HCT116 (cell line): ENCODE measurements around the gene SETDB1. TPM values are rescaled to one million over a fixed set of nuclear protein-coding genes. Genes with fewer than 3 reads are reported as not detected.

Source experiments
- ATAC-seq: fragments of 200-7000 bp; cut with Tn5 transposase; 2 replicates; pipeline ENCODE4 v1.9.1; 2020; ENCODE audit warnings: mild to moderate bottlenecking, moderate library complexity
- BruUV-seq: library from RNA; stranded (reverse); fragments of 400-500 nt; replicated peaks from 2 replicates; lab custom pipeline; 2021; lab: Mats Ljungman, UMichigan
- CTCF ChIA-PET: fragments of 300-600 bp; sonication (Branson Sonifier 250); formaldehyde crosslinking; loops from one replicate; lab custom pipeline; 2021; ENCODE audit warnings: antibody characterized with exemption; lab: Charles Lee
- POLR2A ChIA-PET: fragments of 300-600, 350-600 bp; sonication (Branson Sonifier 250); formaldehyde crosslinking; loops from one replicate; lab custom pipeline; 2021; ENCODE audit warnings: antibody characterized with exemption; lab: Charles Lee
- RAD21 ChIA-PET, 2 experiments: fragments of 300-600 bp; sonication (Branson Sonifier 250); formaldehyde crosslinking; loops; one replicate each; lab custom pipeline; 2023; ENCODE audit warnings: low total read pairs in 2 of 2; ENCODE audit not compliant: uncharacterized antibody in 2 of 2, unreplicated experiment in 2 of 2, low non-redundant PET in 1 of 2; lab: Charles Lee
- DNase-seq: peaks from one replicate; pipeline ENCODE4 v3.0.0-alpha.2; 2010; ENCODE audit warnings: low read depth, low spot score
- H2AFZ ChIP-seq: fragments of 200-600 bp; shearing (Covaris generic), sonication (generic); 2 replicates; pipeline ENCODE4 v1.6.1; 2017; ENCODE audit warnings: low read depth, mixed run types, mixed read lengths, antibody characterized with exemption, low read length; ENCODE audit not compliant: poor library complexity, severe bottlenecking
- H3K27ac ChIP-seq: 2 replicates; pipeline ENCODE4 v1.5.1; 2012; ENCODE audit warnings: low read depth, low read length
- H3K27me3 ChIP-seq: fragments of 200-600 bp; sonication (generic); 2 replicates; pipeline ENCODE4 v1.6.1; 2016; ENCODE audit warnings: mixed run types, low read length, mixed read lengths; ENCODE audit not compliant: insufficient read depth
- H3K36me3 ChIP-seq, 2 experiments: fragments of 200-500 bp in 1 of 2; fragments of 200-600 bp in 1 of 2; sonication (Bioruptor generic) in 1 of 2; sonication (generic) in 1 of 2; 2 replicates each; pipeline versions ENCODE4 v1.5.1 to v1.6.1; 2014 to 2016; ENCODE audit warnings: low read length in 2 of 2, inconsistent platforms in 1 of 2, mixed read lengths in 1 of 2, mixed run types in 1 of 2; ENCODE audit not compliant: insufficient read depth in 2 of 2, control insufficient read depth in 1 of 2
- H3K4me1 ChIP-seq, 2 experiments: fragments of 200-600 bp in 1 of 2; sonication (generic) in 1 of 2; 2 replicates each; pipeline versions ENCODE4 v1.5.1 to v1.6.1; 2012 to 2017; ENCODE audit warnings: low read length in 2 of 2, inconsistent platforms in 1 of 2, mild to moderate bottlenecking in 1 of 2, mixed read lengths in 1 of 2, mixed run types in 1 of 2, moderate library complexity in 1 of 2; ENCODE audit not compliant: insufficient read depth in 2 of 2, control insufficient read depth in 1 of 2
- H3K4me2 ChIP-seq: fragments of 200-600 bp; sonication (generic); 2 replicates; pipeline ENCODE4 v1.6.1; 2017; ENCODE audit warnings: mixed run types, low read length, mixed read lengths
- H3K4me3 ChIP-seq, 2 experiments: fragments of 200-600 bp in 1 of 2; sonication (generic) in 1 of 2; replicated peaks in 1 of 2; 2 replicates each; pipeline ENCODE4 v1.5.1; 2011 to 2016; ENCODE audit warnings: low read length in 2 of 2, control low read depth in 1 of 2, low read depth in 1 of 2, mild to moderate bottlenecking in 1 of 2, mixed read lengths in 1 of 2, mixed run types in 1 of 2
- H3K79me2 ChIP-seq: fragments of 200-600 bp; sonication (generic); 2 replicates; pipeline ENCODE4 v1.6.1; 2017; ENCODE audit warnings: mild to moderate bottlenecking, mixed run types, low read length, moderate library complexity, mixed read lengths; ENCODE audit not compliant: insufficient read depth
- H3K9ac ChIP-seq: fragments of 200-600 bp; sonication (generic); 2 replicates; pipeline ENCODE4 v1.6.1; 2016; ENCODE audit warnings: low read length, mixed read lengths
- H3K9me2 ChIP-seq: fragments of 200-600 bp; sonication (generic), shearing (Covaris generic); 2 replicates; pipeline ENCODE4 v1.6.1; 2017; ENCODE audit warnings: mixed run types, mild to moderate bottlenecking, moderate library complexity; ENCODE audit not compliant: insufficient read depth
- H3K9me3 ChIP-seq, 2 experiments: fragments of 200-500 bp in 1 of 2; fragments of 200-600 bp in 1 of 2; sonication (Bioruptor generic) in 1 of 2; sonication (generic) in 1 of 2; 2 replicates each; pipeline ENCODE4 v1.6.1; 2014 to 2017; ENCODE audit warnings: low read length in 2 of 2, mixed read lengths in 2 of 2, inconsistent platforms in 1 of 2, low read depth in 1 of 2, mild to moderate bottlenecking in 1 of 2, mixed run types in 1 of 2, moderate library complexity in 1 of 2; ENCODE audit not compliant: control insufficient read depth in 1 of 2, insufficient read depth in 1 of 2
- H4K20me1 ChIP-seq: fragments of 200-600 bp; sonication (generic), shearing (Covaris generic); 2 replicates; pipeline ENCODE4 v1.6.1; 2017; ENCODE audit warnings: mixed run types, mild to moderate bottlenecking, moderate library complexity; ENCODE audit not compliant: insufficient read depth
- CBX3 ChIP-seq: IDR thresholded peaks from 2 replicates; pipeline ENCODE4 v1.6.1; 2012; ENCODE audit warnings: low read depth
- FOSL1 ChIP-seq: IDR thresholded peaks from 2 replicates; pipeline ENCODE4 v1.6.1; 2012; ENCODE audit warnings: low read depth
- POLR2AphosphoS5 ChIP-seq: IDR thresholded peaks from 2 replicates; pipeline ENCODE4 v1.6.1; 2011; ENCODE audit warnings: mild to moderate bottlenecking, low read depth, low read length, moderate library complexity
- RAD21 ChIP-seq: IDR thresholded peaks from 2 replicates; pipeline ENCODE4 v1.6.1; 2012; ENCODE audit warnings: low read depth, mild to moderate bottlenecking
- SIN3A ChIP-seq: IDR thresholded peaks from 2 replicates; pipeline ENCODE4 v1.6.1; 2012; ENCODE audit warnings: low read depth
- SP1 ChIP-seq: IDR thresholded peaks from 2 replicates; pipeline ENCODE4 v1.6.1; 2012; ENCODE audit warnings: low read depth
- TCF7L2 ChIP-seq: IDR thresholded peaks from 2 replicates; pipeline ENCODE4 v1.7.0; 2011; ENCODE audit warnings: borderline replicate concordance, inconsistent platforms; ENCODE audit not compliant: insufficient read depth, insufficient read length; ENCODE audit errors: extremely low read depth
- YY1 ChIP-seq: IDR thresholded peaks from 2 replicates; pipeline ENCODE4 v1.6.1; 2011; ENCODE audit warnings: low read length, low read depth, moderate library complexity, mild to moderate bottlenecking; ENCODE audit not compliant: insufficient replicate concordance; ENCODE audit errors: extremely low read depth
- intact Hi-C: fragments of 100-400 bp; cut with micrococcal nuclease; formaldehyde crosslinking; loops from 2 replicates; pipeline ENCODE4 v1.10.0; 2022
- total RNA-seq: library from RNA; stranded (reverse); gene quantifications from one replicate; pipeline ENCODE4 v1.2.1, GENCODE V29; 2021; ENCODE audit not compliant: unreplicated experiment

Gene SETDB1
- total RNA-seq, 1 experiment from 2014 or later = 54.3 TPM

DNA sequence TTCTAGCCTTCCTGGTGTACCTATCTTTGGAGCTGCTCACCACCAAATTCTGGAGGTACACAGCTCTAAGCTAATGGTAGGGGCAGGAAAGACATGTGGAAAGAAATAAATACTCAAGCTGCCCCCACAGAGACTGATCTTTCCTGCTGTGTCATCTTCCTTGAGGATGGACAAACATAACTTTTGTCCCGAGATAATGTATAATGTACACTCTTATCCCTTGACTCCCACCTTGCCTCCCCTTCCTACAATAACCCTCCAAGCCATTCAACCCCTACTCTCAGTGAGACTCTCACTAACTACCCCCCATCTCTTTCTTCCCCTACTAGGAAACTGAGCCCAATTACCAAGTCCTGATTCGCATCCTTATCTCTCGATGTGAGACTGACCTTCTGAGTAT lies 68.1 kb downstream of the SETDB1 start:
- DNase-seq = no peak
- no peaks in the 10 kb centered on the region for H3K27me3 ChIP-seq
- BruUV-seq = no TSS peak
- no peaks in the 10 kb centered on the region for H3K36me3 ChIP-seq
- H3K27ac ChIP-seq = no peak overlapping the region
- H2AFZ ChIP-seq = no peak overlapping the region
- H3K4me1 ChIP-seq = peaks cover 6 to 26% of the 10 kb centered on the region in 2 experiments; a peak in 3 of 4 replicates
- CTCF ChIA-PET = interaction anchor here (1.0 to 2.4 kb wide), 4 partner anchors 12 to 739 kb away, joined by 3 to 24 read pairs (median 18); partner anchors contain the start of genes ANXA9 and MINDY1
- H4K20me1 ChIP-seq = no peaks in the 10 kb centered on the region
- no peak overlapping the region for H3K9ac ChIP-seq
- TF ChIP-seq YY1 = no peak
- H3K4me3 ChIP-seq = no peak overlapping the region
- no peak overlapping the region for H3K4me2 ChIP-seq
- H3K9me3 ChIP-seq = no peaks in the 10 kb centered on the region
- no peaks in the 10 kb centered on the region for H3K79me2 ChIP-seq
- no peaks in the 10 kb centered on the region for H3K9me2 ChIP-seq
- POLR2A ChIA-PET = no interaction called here
- RAD21 ChIA-PET = no interaction called here
- intact Hi-C loops = no loop called here
- ATAC-seq = no peak

DNA sequence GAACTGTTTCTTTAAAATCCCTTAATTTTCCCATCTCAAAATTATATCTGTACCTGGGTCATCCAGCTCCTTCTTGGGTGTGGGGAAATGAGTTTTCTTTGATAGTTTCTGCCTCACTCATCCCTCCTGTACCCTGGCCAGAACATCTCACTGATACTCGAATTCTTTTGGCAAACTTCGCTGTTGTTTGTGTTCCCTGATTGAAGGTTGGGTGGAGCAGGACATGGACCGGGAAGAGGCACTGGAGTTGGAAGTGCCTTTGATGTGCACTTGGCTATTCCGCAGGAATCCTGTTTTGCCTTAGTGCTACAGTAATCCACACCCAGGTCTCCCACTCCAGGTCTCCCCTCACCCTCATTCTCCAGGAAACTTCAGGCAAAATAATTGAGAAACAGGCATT lies 69.3 kb downstream of the SETDB1 start:
- H3K9me2 ChIP-seq = no peaks in the 10 kb centered on the region
- no peak overlapping the region for H3K4me3 ChIP-seq
- H3K79me2 ChIP-seq = no peaks in the 10 kb centered on the region
- peaks cover 6 to 37% of the 10 kb centered on the region in 2 experiments; a peak in 3 of 4 replicates for H3K4me1 ChIP-seq
- no peaks in the 10 kb centered on the region for H3K36me3 ChIP-seq
- no peak overlapping the region for H3K27ac ChIP-seq
- ChIA-PET CTCF (interaction anchor here (0.7 to 2.4 kb wide), 12 partner anchors 9 to 825 kb away, joined by 3 to 24 read pairs (median 5); partner anchors contain the start of genes ANXA9, CA14, FALEC and MINDY1), POLR2A (interaction anchor here (1.4 kb wide), 1 partner anchor 11 kb away, joined by 4 read pairs; the partner anchor contains the start of gene MINDY1), RAD21 (interaction anchor here (0.6 to 0.7 kb wide), 4 partner anchors 14 to 492 kb away, joined by 3 to 6 read pairs (median 3); partner anchors contain the start of gene ANXA9 (in 1 of the 2))
- H3K9ac ChIP-seq = no peak overlapping the region
- H3K4me2 ChIP-seq = peak overlapping the region; percentile 46
- no peaks in the 10 kb centered on the region for H4K20me1 ChIP-seq
- no peaks in the 10 kb centered on the region for H3K9me3 ChIP-seq
- H2AFZ ChIP-seq = no peak overlapping the region
- DNase-seq (no peak), ATAC-seq (0 out of 2 replicates have a peak, but pooled peaks have one; percentile 7)
- H3K27me3 ChIP-seq = no peaks in the 10 kb centered on the region
- intact Hi-C loops = loop anchor here (5.0 kb wide), 3 partner anchors 368 to 738 kb away; partner anchors contain the start of genes CA14 and ENSA
- BruUV-seq = no TSS peak
- TF ChIP-seq SIN3A = no peak
- peak; percentile 23 for TF ChIP-seq TCF7L2
- TF ChIP-seq SP1 = no peak
- no peak for TF ChIP-seq POLR2AphosphoS5
- TF ChIP-seq FOSL1 = no peak
- no peak for TF ChIP-seq CBX3
- no peak for TF ChIP-seq RAD21
